GM19324 (cell line): ENCODE measurements around the gene ATP2A1.
"Not testable (repeated sequence)": the region's sequence is repeated elsewhere in the genome, so short reads cannot be mapped to it uniquely, and the experiment has no call there.

ENCODE experiments used
- ATAC-seq: cut with Tn5 transposase; IDR thresholded peaks from one replicate; pipeline ENCODE4 v1.9.1; 2021; ENCODE audit warnings: mild to moderate bottlenecking, moderate library complexity; ENCODE audit not compliant: unreplicated experiment, low FRiP score

Gene ATP2A1

DNA sequence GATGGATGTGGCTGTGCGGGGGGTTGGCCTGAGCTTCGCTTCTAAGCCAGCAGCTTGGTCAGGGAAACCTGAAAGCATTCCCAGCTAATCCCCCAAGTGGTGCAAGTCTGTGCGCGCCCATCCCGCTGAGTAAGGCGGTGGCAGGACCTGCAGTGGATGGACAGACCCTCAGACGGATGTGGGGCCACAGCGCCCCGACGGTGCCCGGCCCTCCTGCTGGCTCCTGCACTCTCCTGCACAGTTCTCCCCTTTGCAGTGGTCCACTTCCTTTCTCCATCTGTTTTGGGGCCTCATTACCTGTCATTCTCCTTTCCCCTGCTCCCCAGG lies 2.3 kb downstream of the ATP2A1 start:
- no peak for ATAC-seq

DNA sequence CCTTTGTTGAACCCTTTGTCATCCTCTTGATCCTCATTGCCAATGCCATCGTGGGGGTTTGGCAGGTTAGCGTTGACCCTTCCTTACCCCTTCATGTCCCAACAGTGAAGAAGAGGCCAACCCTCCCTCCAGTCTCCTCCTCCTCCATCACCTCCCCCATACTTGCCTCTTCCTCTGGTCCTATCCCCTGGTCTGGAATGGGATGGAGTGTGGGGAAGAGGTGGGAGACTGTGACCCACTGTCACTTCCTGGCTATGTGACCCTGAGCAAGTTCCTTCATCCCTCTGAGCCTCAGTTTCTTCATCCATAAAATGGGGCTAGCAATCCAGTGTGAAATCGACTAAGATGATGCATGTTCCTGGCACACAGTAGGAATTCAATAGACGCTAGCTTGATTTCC lies 2.7 kb downstream of the ATP2A1 start:
- ATAC-seq, result no peak

DNA sequence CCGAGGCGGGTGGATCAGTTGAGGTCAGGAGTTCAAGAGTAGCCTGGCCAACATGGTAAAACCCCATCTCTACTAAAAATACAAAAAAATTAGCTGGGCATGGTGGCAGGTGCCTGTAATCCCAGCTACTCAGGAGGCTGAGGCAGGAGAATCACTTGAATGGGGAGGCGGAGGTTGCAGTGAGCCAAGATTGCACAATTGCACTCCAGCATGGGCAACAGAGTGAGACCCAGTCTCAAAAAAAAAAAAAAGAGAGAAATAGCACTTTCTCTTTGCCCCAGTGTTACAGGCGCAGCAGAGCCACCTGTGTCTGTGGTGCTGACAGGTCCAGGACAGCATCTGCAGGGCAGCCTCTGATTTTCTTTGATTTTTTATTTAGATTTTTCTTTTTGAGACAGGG lies 3.3 kb downstream of the ATP2A1 start:
- ATAC-seq, result not testable (repeated sequence)

DNA sequence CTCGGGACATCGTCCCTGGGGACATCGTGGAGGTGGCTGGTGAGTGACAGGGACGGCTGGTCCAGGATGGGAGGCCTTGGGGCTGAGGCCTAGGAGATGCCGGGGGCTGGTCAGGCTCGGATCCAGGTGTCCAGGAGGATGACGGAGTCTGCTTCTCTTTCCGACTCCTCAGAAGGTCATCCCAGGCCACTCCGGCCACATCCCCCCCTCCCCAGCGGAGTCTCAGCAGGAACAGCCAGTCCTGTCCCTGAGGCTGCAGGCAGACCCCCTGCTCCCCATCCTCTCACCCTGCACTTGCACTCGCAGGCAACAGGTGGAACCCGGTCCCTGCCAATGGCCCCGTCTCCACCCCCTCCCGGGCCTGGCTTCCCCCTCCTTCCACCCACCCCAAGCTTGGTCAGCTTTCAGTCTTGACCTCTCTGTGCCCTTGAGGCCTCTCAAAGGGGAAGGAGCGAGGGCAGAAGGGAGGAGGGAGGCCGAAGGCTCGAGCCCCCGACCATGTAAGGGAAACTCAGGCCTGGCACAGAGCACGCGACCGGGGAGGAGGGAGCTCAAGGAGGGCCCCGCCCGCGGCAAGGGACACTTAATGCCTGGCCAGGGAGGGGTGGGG lies 4.4 kb downstream of the ATP2A1 start:
- no peak for ATAC-seq

DNA sequence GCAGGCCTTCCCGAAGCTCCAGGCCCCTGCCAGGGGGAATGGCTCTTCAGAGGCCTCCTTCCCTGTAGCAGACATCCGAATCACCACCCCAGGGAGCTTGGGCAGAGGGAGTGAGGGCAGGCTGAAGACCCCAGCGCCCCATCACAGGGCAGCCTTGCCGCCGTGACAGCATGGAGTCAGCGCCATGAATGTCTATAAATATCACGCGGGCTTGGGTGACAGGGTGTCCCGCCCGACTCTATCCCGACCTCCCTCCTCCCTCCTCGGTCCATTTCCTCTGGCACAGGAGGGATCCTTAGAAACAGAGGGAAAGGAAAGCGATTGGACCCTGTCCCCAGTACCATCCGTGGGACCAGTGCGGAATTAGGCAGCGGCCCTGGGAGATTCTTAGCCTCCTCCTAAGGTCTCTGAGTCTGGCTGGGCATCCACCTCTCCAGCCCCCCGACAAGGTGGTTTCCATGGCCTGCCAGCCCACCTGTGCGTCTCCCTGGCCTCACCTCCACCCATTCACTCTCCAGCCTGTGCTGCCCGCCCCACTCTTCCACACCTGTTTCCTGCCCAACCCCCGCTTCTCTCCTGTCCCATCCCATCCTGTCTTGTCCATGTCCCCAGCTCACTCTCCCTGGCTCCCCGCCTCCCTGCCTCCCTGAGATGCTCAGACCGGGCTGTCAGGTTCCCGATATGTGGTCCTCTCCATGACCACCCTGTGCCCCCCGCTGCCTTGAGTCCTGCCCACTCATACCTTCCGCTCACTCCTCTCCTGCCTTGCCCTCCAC lies 5.1 kb downstream of the ATP2A1 start:
- ATAC-seq, result no peak

DNA sequence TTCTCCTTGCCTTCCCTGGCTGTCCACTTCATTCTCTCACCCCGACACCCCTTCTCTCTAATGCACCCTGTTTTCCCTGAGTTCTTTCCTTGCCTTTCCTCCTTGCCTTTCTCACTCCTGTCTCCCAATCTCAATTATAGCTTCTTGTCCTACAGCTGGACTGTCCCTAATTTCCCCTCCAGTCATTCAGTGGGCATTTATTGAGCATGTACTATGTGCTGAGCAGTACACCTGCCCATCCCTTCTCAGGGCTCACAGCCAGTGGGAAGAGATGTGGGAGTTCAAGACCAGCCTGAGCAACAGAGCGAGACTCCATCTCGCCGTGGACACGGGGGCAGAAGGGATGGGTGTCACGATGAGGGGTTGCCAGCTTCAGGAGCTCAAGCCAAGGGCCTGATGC lies 5.8 kb downstream of the ATP2A1 start:
- ATAC-seq, result no peak

DNA sequence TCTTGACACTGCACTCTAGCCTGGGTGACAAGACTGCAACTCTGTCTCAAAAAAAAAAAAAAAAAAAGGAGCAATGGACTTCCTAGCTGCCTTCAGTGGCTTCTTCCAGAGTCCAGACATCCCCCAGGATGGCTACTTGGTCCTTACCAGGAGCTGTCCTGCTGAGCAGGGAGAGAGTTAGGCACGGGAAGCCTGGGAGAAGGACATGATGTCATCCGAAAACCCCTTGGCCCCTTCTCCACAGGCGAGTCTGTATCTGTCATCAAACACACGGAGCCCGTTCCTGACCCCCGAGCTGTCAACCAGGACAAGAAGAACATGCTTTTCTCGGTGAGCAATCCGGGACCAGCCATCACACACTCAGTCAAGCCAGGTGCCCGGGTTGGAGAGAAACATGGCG lies 8.7 kb downstream of the ATP2A1 start:
- ATAC-seq, result no peak

DNA sequence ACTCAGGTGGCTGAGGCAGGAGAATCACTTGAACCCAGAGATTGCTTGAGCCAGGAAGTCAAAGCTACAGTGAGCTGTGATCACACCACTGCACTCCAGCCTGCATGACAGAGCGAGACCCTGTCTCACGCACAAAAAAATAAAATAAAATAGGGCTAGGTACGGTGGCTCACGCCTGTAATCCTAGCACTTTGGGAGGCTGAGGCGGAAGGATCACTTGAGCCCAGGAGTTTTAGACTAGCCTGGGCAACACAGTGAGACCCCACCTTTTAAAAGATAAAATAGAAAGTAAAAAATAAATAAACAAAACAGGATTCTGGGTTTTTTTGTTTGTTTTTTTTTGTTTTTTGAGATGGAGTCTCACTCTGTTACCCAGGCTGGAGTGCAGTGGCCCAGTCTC lies 12.1 kb downstream of the ATP2A1 start:
- not testable (repeated sequence) for ATAC-seq

DNA sequence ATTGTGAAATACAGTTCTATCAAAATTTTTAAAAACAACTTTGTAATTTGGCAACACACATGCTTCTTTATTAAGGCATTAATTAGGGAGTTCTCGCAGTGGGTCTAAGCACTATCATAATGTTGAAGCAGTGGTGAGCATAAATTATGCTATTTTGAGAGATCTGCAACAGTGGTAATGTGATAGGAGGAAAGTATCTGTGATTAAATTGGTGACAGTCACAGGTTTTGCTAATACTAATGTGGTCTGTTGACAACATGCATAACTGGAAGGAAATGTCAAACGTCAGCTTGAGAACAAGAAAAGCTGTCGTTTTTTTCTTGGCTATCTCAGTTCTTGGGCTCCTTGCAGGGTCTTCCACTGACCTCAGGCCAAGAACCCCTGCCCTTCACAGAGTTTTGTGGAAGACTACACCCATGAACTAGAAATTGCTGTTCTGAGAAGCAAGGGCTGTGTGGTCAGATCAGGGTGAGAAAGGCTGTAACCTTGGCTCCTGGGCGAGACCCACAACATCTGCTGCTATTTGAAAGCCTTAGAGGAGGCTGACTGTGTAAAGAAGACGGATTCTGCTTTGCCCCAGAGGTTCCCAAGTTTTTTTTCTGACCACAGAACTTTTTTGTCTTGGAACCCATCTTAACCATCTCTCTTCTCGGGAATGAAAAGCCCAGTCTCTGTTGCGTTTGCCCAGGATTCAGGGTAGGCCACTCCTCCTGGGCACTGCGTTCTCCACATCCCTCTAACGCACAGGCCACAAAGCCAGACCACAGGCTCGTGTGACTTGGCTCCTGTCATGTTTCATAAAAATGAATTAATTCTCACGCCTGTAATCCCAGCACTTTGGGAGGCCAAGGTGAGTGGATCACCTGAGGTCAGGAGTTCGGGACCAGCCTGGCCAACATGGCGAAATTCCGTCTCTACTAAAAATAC lies 13.9 kb downstream of the ATP2A1 start:
- ATAC-seq, result no peak

DNA sequence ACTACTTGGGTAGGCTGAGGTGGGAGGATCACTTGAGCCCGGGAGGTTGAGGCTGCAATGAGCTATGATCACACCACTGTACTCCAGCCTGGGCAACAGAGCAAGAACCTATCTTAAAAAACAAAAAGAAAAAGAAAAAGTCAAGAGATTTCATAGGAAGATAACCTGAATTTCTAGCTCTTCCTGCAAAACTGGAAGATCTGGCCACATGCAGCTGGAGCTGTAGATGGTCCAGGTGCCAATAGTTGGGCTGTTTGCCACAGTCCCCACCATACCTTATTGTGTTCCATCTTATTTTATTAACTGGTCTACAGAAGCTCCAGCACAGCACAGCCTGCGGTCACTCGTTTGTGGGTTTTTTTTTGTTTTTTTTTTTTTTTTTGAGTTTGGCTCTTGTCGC lies 15.0 kb downstream of the ATP2A1 start:
- no peak for ATAC-seq

DNA sequence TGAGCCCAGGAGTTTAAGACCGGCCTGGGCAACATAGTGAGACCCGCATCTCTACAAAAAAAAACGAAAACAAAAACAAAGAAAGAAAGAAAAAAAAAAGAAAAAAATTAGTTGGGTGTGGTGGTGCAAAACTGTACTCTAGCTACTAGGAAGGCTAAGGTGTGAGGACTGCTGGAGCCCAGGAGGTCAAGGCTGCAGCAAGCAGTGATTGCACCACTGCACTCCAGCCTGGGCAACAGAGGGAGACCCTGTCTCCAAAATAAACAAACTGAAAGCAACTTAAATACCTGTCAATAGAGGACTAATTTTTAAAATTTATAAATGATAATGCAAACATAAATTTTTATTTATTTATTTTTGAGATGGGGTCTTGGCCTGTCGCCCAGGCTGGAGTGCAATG lies 17.3 kb downstream of the ATP2A1 start:
- no peak for ATAC-seq

DNA sequence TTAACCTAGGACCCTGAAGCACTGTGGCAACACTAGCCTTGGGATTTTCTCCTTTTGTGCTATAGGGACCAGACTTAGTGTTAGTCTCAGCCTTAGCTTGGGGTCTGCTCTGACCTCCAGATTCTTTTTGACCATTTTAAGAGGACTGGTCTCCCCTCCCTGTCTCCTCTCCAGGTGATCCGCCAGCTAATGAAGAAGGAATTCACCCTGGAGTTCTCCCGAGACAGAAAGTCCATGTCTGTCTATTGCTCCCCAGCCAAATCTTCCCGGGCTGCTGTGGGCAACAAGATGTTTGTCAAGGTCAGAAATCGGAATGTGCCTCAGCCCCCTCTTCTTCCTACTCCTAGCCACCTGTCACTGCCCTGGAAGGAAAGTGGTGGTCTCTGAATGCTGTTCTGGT lies 19.5 kb downstream of the ATP2A1 start:
- ATAC-seq, result no peak

DNA sequence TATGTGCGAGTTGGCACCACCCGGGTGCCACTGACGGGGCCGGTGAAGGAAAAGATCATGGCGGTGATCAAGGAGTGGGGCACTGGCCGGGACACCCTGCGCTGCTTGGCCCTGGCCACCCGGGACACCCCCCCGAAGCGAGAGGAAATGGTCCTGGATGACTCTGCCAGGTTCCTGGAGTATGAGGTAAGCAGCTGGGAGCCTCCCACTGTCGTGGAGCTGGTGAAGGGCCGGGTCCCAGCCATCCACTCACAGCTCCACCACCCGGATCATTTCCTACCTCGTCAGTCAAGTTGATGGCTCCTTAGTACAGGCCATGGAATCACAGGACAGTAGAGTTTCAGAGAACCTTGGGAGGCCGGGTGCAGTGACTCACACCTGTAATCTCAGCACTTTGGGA lies 20.0 kb downstream of the ATP2A1 start:
- no peak for ATAC-seq

DNA sequence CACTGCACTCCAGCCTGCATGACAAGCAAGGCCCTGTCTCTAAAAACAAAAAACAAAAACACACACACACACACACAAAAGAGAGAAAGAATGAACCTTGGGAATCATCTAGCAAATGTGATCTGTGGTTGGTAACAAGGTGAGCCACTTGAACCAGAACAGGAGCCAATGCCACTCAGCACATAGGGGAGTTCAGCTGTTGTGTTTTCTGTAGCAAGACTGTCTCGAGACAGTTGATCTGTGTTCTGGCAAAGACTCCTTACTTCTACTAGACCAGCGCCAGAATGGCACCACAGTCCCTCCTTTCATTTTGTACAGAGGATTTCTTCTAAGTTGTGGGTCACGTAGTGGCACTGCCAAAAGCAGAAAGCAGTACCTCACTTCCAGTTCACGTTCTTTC lies 20.7 kb downstream of the ATP2A1 start:
- ATAC-seq, result no peak

DNA sequence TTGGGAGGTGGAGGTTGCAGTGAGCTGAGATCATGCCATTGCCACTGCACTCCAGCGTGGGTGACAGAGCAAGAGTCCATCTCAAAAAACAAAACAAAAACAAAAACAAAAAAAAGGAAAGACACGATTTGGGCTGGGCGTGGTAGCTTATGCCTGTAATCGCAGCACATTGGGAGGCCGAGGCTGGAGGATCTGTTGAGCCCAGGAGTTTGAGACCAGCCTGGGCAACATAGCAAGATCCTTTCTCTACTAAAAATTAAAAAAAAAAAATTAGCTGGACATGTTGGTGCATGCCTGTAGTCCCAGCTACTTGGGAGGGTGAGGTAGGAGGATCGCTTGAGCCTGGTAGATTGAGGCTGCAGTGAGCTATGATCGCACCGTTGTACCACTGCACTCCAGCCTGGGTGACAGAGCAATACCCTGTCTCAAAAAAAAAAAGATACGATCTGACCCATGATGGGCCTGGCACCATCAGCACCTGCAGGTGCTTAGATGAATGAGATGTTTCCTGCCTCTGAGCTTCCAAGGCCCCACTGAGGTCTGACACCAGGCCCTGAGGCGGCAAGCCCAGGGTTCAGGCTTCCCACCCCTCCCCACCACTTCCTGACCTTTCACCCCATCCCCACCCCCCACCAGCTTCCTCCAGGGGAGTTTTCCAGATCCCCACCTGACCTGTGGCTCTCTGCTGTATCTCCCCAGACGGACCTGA lies 21.7 kb downstream of the ATP2A1 start:
- ATAC-seq, result no peak

DNA sequence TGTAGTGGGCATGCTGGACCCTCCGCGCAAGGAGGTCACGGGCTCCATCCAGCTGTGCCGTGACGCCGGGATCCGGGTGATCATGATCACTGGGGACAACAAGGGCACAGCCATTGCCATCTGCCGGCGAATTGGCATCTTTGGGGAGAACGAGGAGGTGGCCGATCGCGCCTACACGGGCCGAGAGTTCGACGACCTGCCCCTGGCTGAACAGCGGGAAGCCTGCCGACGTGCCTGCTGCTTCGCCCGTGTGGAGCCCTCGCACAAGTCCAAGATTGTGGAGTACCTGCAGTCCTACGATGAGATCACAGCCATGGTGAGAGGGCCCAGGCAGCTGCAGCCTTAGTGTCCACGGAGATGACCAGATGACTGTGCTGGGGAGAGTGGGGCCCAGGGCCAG lies 22.3 kb downstream of the ATP2A1 start:
- ATAC-seq, result no peak

DNA sequence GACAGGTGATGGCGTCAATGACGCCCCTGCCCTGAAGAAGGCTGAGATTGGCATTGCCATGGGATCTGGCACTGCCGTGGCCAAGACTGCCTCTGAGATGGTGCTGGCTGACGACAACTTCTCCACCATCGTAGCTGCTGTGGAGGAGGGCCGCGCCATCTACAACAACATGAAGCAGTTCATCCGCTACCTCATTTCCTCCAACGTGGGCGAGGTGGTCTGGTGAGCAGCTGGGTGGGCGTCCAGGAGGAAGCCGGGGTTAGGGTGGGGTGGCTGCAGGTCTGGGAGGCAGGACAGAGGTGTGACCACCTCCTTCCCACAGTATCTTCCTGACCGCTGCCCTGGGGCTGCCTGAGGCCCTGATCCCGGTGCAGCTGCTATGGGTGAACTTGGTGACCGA lies 23.6 kb downstream of the ATP2A1 start:
- ATAC-seq, result no peak

DNA sequence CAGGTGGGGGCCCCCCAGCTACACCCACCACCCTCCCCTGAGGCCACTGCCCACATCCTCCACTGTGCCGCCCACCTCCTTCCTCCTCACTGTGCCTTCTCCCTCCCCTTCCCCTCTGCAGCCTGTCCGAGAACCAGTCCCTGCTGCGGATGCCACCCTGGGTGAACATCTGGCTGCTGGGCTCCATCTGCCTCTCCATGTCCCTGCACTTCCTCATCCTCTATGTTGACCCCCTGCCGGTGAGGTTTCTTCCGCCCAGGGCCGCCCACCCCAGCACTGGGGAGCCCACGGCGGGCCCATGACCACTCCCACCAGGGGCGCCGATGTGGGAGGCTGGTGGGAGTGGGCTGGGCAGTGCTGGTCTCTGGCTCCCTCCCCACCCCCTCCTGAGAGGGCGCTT lies 24.6 kb downstream of the ATP2A1 start:
- ATAC-seq, result no peak

DNA sequence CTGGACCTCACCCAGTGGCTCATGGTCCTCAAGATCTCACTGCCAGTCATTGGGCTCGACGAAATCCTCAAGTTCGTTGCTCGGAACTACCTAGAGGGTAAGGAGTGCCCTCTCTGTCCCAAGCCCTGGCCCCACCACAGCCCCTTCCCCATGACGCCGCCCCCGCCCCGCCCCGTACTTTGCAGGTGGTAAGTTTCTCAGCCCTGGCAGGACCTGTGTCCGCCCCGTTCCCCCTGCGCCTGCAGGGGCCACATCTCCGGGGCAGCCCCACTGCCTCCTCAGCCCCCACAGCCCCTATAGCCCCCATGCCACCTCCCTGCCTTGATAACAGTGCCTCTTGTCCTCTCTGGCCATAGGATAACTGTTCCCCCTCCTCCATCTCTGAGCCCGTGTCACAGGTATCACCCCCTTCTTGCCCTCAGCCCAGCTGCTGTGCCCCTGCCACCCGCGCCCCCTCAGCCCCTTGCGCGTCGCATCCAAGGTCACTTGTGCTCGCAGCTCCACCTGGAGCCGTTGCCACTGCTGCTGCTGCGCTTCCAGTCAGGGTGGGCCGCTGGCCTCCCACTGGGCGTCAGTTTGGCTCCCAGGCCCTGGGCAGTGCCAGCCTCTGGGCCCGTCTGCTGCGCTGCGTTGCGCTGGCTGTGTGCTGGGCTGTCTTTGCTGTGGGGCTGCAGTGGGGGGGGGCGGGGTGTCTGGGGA lies 25.2 kb downstream of the ATP2A1 start:
- ATAC-seq, result no peak

DNA sequence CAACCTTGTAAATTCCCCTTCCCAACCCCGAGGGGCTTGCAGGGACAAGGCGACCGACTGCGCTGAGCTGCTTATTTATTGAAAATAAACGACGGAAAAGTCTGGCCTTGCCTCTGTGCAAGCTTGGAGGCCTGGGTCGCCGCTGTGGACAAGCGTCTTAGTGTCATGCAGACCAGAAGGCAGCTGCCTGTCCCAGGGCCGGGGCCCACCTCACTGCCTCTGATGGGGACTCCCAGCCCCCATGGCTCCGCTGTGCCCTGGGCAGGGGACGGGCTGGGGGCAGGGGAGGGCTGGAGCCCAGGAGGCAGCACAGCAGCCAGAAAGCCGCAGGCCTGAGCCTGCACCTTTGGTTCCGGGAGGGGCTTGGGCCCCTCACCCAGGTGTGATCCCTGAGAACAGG lies 26.1 kb downstream of the ATP2A1 start:
- no peak for ATAC-seq
